ENCODE measurements around the gene INSM1. TPM values are rescaled to one million over a fixed set of nuclear protein-coding genes. Genes with fewer than 3 reads are reported as not detected.

The INSM1 gene
- total and polyA plus RNA-seq, 2 experiments from 2014 or later: 0.55 to 1.2 TPM

DNA sequence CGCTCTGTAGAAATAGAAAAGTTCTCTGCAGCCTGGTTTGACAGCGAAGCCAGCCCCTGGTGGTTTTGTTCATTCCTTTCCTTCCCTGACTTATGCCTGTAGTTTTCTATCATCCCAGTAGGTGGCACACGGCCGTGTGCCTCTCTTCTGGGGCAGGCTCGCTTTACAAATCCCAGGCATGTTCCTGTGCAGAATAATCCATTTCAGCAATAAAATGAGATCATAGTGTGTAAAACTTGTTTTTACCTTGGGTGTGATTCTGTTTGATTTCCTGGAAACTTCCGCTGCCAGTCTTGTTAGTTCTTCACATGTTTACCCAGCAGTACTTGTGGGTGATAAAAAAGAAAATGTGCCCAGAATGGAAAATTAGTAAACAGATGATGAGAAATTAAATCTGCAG lies 7.4 kb upstream of the INSM1 start:
- no peak overlapping the region for H3K27ac Mint-ChIP-seq
- H3K27ac ChIP-seq (ENCODE audit: low read depth): no peak overlapping the region
- H3K4me1 Mint-ChIP-seq: peaks cover 28% of the 10 kb centered on the region
- ATAC-seq: peak; percentile 9; the same call in 2 of the 3 replicates
- H3K27me3 ChIP-seq (ENCODE audit: insufficient read depth): peaks cover 66% of the 10 kb centered on the region
- no peak for TF ChIP-seq NANOG (IDR thresholded peaks at IDR 0.05; ENCODE audit: borderline replicate concordance)
- TF ChIP-seq, protein P1, sequence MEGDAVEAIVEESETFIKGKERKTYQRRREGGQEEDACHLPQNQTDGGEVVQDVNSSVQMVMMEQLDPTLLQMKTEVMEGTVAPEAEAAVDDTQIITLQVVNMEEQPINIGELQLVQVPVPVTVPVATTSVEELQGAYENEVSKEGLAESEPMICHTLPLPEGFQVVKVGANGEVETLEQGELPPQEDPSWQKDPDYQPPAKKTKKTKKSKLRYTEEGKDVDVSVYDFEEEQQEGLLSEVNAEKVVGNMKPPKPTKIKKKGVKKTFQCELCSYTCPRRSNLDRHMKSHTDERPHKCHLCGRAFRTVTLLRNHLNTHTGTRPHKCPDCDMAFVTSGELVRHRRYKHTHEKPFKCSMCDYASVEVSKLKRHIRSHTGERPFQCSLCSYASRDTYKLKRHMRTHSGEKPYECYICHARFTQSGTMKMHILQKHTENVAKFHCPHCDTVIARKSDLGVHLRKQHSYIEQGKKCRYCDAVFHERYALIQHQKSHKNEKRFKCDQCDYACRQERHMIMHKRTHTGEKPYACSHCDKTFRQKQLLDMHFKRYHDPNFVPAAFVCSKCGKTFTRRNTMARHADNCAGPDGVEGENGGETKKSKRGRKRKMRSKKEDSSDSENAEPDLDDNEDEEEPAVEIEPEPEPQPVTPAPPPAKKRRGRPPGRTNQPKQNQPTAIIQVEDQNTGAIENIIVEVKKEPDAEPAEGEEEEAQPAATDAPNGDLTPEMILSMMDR (conservative IDR thresholded peaks at IDR 0.05; ENCODE audit: low read depth in 2 of 2): peak; percentile 75 to 81
- no peak overlapping the region for H3K4me3 Mint-ChIP-seq
- H3K36me3 ChIP-seq (ENCODE audit: insufficient read depth): no peaks in the 10 kb centered on the region
- no peak overlapping the region for H3K4me3 ChIP-seq
- peak overlapping the region; percentile 50; the same call in 1 of the 2 replicates for H3K4me2 ChIP-seq
- H3F3A ChIP-seq (replicated peaks; ENCODE audit: low read depth): peaks cover 11% of the 10 kb centered on the region
- peaks cover 55% of the 10 kb centered on the region for H3K27me3 Mint-ChIP-seq (ENCODE audit: insufficient read depth, low read depth, poor library complexity)
- no peaks in the 10 kb centered on the region for H3K9me2 ChIP-seq (ENCODE audit: insufficient read depth)
- H3K9me3 Mint-ChIP-seq: peaks cover 24% of the 10 kb centered on the region
- no peaks in the 10 kb centered on the region for H3K79me2 ChIP-seq (replicated peaks; ENCODE audit: insufficient read depth)
- DNase-seq (ENCODE audit: low spot score): peak; percentile 75
- peaks cover 13% of the 10 kb centered on the region; the same call in 1 of the 3 replicates for H3K36me3 Mint-ChIP-seq (ENCODE audit: low read depth)
- H2AFZ ChIP-seq: no peak overlapping the region
- H3K4me1 ChIP-seq (ENCODE audit: insufficient read depth): peaks cover 22% of the 10 kb centered on the region
- no peaks in the 10 kb centered on the region for H4K20me1 ChIP-seq (replicated peaks; ENCODE audit: insufficient read depth)

DNA sequence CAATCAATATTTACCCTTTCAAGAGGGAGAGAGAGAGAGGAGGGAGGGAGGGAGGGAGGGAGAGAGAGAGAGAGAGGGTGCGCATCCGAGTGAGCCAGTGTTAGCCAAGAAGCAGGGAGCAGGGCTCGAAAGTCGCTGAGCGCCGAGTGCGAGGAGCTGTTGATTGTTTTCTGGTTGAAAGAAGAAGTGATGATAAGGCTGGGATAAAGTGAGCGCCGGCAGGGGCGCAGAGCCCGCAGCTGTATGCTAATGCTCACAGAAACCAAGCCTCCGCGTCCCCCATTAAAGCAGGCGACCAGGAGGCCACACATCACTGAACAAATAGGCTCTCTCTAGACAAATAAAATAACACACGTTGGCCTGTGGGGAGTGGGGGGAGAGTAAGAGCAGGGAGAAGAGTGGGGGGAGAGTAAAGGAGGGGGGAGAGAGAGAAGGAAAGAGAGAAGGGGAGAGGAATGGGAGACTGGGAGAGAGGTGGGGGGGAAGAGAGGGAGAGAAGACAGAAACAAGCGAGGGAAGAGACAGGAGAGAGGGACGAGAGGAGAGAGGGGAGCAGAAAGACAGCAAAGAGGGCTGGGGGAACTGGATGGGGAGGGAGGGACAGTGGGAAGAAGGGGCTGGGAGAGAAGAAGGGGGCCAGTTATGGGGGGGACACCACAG lies 5.0 kb upstream of the INSM1 start:
- no peaks in the 10 kb centered on the region for H3K79me2 ChIP-seq (replicated peaks; ENCODE audit: insufficient read depth)
- Mint-ChIP-seq H3K36me3 (ENCODE audit: low read depth) (peaks cover 2% of the 10 kb centered on the region; the same call in 1 of the 3 replicates), H3K27me3 (ENCODE audit: insufficient read depth, low read depth, poor library complexity) (peaks cover 76% of the 10 kb centered on the region), H3K27ac (no peak overlapping the region), H3K4me1 (peaks cover 38% of the 10 kb centered on the region), H3K4me3 (peak overlapping the region; percentile 76), H3K9me3 (peaks cover 10% of the 10 kb centered on the region)
- no peaks in the 10 kb centered on the region for H3K36me3 ChIP-seq (ENCODE audit: insufficient read depth)
- H4K20me1 ChIP-seq (replicated peaks; ENCODE audit: insufficient read depth): no peaks in the 10 kb centered on the region
- peaks cover 14% of the 10 kb centered on the region for H3F3A ChIP-seq (replicated peaks; ENCODE audit: low read depth)
- H3K4me3 ChIP-seq: peak overlapping the region; percentile 61
- peak overlapping the region; percentile 88 for H3K4me2 ChIP-seq
- peaks cover 87% of the 10 kb centered on the region for H3K27me3 ChIP-seq (ENCODE audit: insufficient read depth)
- no peak overlapping the region for H3K27ac ChIP-seq (ENCODE audit: low read depth)
- peak overlapping the region; percentile 57 for H2AFZ ChIP-seq
- peak; percentile 84 for DNase-seq (ENCODE audit: low spot score)
- H3K9me2 ChIP-seq (ENCODE audit: insufficient read depth): no peaks in the 10 kb centered on the region
- peak; percentile 1; the same call in 2 of the 3 replicates for ATAC-seq
- peaks cover 32% of the 10 kb centered on the region for H3K4me1 ChIP-seq (ENCODE audit: insufficient read depth)
- TF ChIP-seq ZNF331 (CRISPR knock-in tag; IDR thresholded peaks at IDR 0.05; ENCODE audit: low read depth): no peak
- TF ChIP-seq, protein P2, sequence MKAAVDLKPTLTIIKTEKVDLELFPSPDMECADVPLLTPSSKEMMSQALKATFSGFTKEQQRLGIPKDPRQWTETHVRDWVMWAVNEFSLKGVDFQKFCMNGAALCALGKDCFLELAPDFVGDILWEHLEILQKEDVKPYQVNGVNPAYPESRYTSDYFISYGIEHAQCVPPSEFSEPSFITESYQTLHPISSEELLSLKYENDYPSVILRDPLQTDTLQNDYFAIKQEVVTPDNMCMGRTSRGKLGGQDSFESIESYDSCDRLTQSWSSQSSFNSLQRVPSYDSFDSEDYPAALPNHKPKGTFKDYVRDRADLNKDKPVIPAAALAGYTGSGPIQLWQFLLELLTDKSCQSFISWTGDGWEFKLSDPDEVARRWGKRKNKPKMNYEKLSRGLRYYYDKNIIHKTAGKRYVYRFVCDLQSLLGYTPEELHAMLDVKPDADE (IDR thresholded peaks at IDR 0.05): no peak
- TF ChIP-seq JUNB (IDR thresholded peaks at IDR 0.05; ENCODE audit: unreplicated experiment): no peak
- TF ChIP-seq, protein P3, sequence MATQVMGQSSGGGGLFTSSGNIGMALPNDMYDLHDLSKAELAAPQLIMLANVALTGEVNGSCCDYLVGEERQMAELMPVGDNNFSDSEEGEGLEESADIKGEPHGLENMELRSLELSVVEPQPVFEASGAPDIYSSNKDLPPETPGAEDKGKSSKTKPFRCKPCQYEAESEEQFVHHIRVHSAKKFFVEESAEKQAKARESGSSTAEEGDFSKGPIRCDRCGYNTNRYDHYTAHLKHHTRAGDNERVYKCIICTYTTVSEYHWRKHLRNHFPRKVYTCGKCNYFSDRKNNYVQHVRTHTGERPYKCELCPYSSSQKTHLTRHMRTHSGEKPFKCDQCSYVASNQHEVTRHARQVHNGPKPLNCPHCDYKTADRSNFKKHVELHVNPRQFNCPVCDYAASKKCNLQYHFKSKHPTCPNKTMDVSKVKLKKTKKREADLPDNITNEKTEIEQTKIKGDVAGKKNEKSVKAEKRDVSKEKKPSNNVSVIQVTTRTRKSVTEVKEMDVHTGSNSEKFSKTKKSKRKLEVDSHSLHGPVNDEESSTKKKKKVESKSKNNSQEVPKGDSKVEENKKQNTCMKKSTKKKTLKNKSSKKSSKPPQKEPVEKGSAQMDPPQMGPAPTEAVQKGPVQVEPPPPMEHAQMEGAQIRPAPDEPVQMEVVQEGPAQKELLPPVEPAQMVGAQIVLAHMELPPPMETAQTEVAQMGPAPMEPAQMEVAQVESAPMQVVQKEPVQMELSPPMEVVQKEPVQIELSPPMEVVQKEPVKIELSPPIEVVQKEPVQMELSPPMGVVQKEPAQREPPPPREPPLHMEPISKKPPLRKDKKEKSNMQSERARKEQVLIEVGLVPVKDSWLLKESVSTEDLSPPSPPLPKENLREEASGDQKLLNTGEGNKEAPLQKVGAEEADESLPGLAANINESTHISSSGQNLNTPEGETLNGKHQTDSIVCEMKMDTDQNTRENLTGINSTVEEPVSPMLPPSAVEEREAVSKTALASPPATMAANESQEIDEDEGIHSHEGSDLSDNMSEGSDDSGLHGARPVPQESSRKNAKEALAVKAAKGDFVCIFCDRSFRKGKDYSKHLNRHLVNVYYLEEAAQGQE (IDR thresholded peaks at IDR 0.05; ENCODE audit: unreplicated experiment): no peak
- no peak for TF ChIP-seq EZH2 (IDR thresholded peaks at IDR 0.05; ENCODE audit: low read depth, unreplicated experiment)

All from GM23338 (cell line).